Lung microvascular endothelial cell (primary cell): ENCODE results near the gene CRYBB1. TPM values are rescaled to one million over a fixed set of nuclear protein-coding genes. Genes with fewer than 3 reads are reported as not detected.

ENCODE experiments used
- DNase-seq, 2 donors: peaks; one replicate each; pipeline versions ENCODE4 v3.0.0 to v3.0.0-alpha.2; 2010; ENCODE audit warnings: low read depth in 2 of 2
- total RNA-seq: library from RNA; depleted of rRNA; stranded (reverse); fragments of >200 nt; gene quantifications from 2 replicates; pipeline ENCODE4 v1.2.1, GENCODE V29; 2014

CRYBB1 gene
- 0.22 and 0.40 TPM in 2 replicates for total RNA-seq

GRCh38 chr22:26617271-26618199 is at the start of gene CRYBB1:
Gene CRYBB1, minus strand, starts transcription at chr22:26618027. Its CDS starts 1,708 bp downstream, at chr22:26616319.
- DNase-seq, result no peak

GRCh38 chr22:26667140-26667539 is 49.3 kb upstream of the CRYBB1 start:
- DNase-seq, result no peak

- DNase-seq, result no peak
Measured at GRCh38 chr22:26665813-26666231, 48.0 kb upstream of the CRYBB1 start.

GRCh38 chr22:26663374-26663923 is 45.6 kb upstream of the CRYBB1 start:
- DNase-seq, result no peak

GRCh38 chr22:26662160-26662559 is 44.3 kb upstream of the CRYBB1 start:
- DNase-seq, result no peak

GRCh38 chr22:26660961-26661578 is 43.2 kb upstream of the CRYBB1 start:
- DNase-seq, result no peak

- no peak for DNase-seq
Measured at GRCh38 chr22:26660356-26660755, 42.5 kb upstream of the CRYBB1 start.

- peak in 1 of 2 donors; percentile 76 for DNase-seq
Measured at GRCh38 chr22:26658671-26659478, 41.0 kb upstream of the CRYBB1 start.

GRCh38 chr22:26658161-26658560 is 40.3 kb upstream of the CRYBB1 start:
- DNase-seq, result no peak

GRCh38 chr22:26656891-26657851 is 39.3 kb upstream of the CRYBB1 start, which contains the start of gene MIAT:
Gene MIAT, plus strand, starts transcription at chr22:26657588.
- peak in 1 of 2 donors; percentile 17 for DNase-seq

- DNase-seq, result no peak
Measured at GRCh38 chr22:26651815-26652214, 34.0 kb upstream of the CRYBB1 start.

- DNase-seq, result no peak
Measured at GRCh38 chr22:26650722-26651421, 33.0 kb upstream of the CRYBB1 start.

- peak in 1 of 2 donors; percentile 37 for DNase-seq
Measured at GRCh38 chr22:26648528-26649388, 30.9 kb upstream of the CRYBB1 start.

- no peak for DNase-seq
Measured at GRCh38 chr22:26648011-26648497, 30.2 kb upstream of the CRYBB1 start.

- no peak for DNase-seq
Measured at GRCh38 chr22:26646158-26646557, 28.3 kb upstream of the CRYBB1 start.

GRCh38 chr22:26643418-26644100 is 25.7 kb upstream of the CRYBB1 start:
- DNase-seq, result no peak

GRCh38 chr22:26642465-26643417 is 24.9 kb upstream of the CRYBB1 start:
- peak in 1 of 2 donors; percentile 28 for DNase-seq
